Measurements from ENCODE around the gene NKG7. TPM values are rescaled to one million over a fixed set of nuclear protein-coding genes. Genes with fewer than 3 reads are reported as not detected.
A peak's percentile ranks its signal among the peaks of the same experiment; 100 is the strongest.
"Not testable (repeated sequence)": the region's sequence is repeated elsewhere in the genome, so short reads cannot be mapped to it uniquely, and the experiment has no call there.

NKG7 gene, protein sequence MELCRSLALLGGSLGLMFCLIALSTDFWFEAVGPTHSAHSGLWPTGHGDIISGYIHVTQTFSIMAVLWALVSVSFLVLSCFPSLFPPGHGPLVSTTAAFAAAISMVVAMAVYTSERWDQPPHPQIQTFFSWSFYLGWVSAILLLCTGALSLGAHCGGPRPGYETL
- total RNA-seq: not detected in 2 replicates
- 0.25 and 0.57 TPM in 2 replicates for polyA plus RNA-seq

DNA sequence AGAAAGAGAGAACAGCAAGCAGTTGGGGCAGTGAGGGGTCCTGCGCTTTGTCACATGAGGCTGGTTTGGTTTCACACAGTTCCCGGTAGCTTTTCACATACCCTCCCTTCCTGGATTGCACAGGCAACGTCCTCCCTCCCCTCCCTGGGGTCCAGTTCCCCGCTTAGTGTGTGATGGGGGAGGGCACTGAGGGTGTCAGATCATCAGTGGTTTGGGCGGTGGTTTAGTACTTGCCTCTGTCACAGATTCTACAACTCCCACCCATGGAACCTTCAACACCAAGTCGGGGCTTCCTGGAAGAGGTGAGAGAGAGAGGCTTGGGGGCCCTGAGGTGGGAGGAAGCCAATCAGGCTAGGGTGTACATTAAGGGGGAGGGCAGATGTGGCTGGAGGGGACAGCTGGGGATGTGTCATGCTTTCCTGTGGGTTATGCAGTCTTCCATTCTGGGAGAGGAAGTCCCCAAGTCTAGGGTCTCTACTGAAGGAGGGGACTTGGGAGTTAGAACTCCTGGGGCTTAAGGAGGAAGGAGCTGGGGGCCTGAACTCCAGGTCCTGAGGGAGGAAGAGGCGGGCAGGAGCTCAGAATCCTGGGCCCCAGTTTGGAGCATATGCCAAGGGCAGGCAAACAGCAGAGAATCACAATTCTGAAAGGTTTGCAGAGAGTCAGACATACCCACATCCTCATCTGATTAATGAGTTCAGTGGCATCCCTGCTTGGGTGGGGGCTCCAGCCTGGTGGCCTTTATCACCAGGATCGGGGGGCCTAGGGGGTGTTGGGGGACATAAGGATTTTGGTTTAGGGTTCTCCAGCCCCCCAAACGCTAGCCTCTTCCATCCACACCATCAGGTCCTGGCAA, at the start of gene NKG7:
Gene NKG7 (minus strand): TSS at position 6 of the 856 bp plus-strand sequence. CDS start 119 bp downstream, outside the sequence.
- Histone ChIP-seq H3K9me3 (ENCODE audit: low read depth) (no peaks in the 10 kb centered on the region), H3K27ac (no peak within 1 kb of the TSS), H3K27me3 (no peaks in the 10 kb centered on the region), H3K4me1 (ENCODE audit: low read depth) (peaks cover 4% of the 10 kb centered on the region), H3K36me3 (no peaks in the 10 kb centered on the region), H3K4me3 (no peak within 1 kb of the TSS)
- TF ChIP-seq, protein P1, sequence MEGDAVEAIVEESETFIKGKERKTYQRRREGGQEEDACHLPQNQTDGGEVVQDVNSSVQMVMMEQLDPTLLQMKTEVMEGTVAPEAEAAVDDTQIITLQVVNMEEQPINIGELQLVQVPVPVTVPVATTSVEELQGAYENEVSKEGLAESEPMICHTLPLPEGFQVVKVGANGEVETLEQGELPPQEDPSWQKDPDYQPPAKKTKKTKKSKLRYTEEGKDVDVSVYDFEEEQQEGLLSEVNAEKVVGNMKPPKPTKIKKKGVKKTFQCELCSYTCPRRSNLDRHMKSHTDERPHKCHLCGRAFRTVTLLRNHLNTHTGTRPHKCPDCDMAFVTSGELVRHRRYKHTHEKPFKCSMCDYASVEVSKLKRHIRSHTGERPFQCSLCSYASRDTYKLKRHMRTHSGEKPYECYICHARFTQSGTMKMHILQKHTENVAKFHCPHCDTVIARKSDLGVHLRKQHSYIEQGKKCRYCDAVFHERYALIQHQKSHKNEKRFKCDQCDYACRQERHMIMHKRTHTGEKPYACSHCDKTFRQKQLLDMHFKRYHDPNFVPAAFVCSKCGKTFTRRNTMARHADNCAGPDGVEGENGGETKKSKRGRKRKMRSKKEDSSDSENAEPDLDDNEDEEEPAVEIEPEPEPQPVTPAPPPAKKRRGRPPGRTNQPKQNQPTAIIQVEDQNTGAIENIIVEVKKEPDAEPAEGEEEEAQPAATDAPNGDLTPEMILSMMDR (IDR thresholded peaks at IDR 0.05; ENCODE audit: low read depth, low read length): no peak
- DNase-seq (ENCODE audit: low read depth in 1 of 2, low spot score in 1 of 2): no peak

DNA sequence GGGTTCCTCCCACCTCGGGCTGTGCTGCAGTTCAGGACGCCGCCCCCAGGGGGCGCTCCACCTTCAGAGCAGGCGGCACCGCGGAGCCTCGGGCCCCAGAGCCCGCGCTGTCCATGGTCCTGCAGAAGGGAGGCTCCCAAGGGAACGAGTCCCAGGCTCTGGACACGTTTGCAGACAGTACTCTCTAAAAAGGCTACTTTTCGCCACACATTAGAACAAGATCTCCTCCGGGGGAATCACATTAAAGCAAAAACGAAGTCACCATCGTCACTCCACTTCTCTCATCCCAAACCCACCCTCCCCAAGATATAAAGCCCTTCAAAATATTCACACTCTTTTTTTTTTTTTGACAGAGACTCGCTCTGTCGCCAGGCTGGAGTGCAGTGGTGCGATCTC, 49.6 kb upstream of the NKG7 start:
- Histone ChIP-seq H3K36me3 (no peaks in the 10 kb centered on the region), H3K4me3 (no peak overlapping the region), H3K9me3 (ENCODE audit: low read depth) (no peaks in the 10 kb centered on the region), H3K27ac (no peak overlapping the region), H3K27me3 (peaks cover 11% of the 10 kb centered on the region), H3K4me1 (ENCODE audit: low read depth) (no peaks in the 10 kb centered on the region)
- DNase-seq (ENCODE audit: low read depth in 1 of 2, low spot score in 1 of 2): peak; percentile 78 to 94
- TF ChIP-seq, protein P1 (IDR thresholded peaks at IDR 0.05; ENCODE audit: low read depth, low read length): peak; percentile 100

DNA sequence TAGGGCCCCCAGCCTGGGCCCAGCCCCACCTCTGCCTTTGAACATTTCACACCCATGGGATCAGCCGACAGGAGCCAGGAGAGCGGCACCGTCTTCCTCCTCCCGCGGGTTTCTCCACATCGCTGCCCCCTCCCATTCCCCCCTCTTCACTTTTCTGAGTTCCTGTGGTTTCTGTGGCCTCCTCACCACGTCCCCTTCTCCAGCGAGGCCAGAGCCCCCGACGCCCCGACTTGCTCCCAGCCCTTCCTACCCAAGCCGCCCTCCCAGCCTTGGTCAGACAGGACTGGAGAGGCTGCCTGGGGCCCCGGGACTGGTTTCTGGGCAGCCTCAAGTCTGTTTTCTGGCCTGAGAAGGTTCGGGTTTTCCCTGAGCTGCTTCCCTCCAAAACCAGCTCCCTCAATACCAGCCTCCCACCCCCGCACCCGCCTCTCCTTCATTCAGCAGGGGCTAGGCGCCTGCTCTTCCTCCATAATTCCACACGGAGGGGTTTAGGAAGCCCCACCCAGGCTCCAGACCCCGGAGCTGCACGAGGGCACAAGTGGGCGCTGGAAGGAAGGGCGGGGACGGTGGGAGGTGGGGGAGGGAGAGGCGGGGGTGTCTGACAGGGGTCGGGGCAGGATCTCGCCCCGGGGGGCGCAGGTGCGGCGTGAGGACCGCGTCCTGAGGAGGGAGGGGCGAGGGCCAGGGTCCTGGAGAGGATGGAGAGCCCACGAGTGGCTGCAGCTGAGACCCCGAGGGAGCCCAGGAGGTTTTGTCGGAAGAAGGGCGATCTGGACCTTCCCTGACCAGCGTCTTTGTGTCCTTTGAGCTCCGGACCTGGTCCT, 49.0 kb upstream of the NKG7 start:
- no peaks in the 10 kb centered on the region for H3K4me1 ChIP-seq (ENCODE audit: low read depth)
- no peaks in the 10 kb centered on the region for H3K9me3 ChIP-seq (ENCODE audit: low read depth)
- TF ChIP-seq, protein P1 (IDR thresholded peaks at IDR 0.05; ENCODE audit: low read depth, low read length): no peak
- no peak overlapping the region for H3K4me3 ChIP-seq
- DNase-seq (ENCODE audit: low read depth in 1 of 2, low spot score in 1 of 2): no peak
- H3K27me3 ChIP-seq: peaks cover 11% of the 10 kb centered on the region
- H3K27ac ChIP-seq: no peak overlapping the region
- H3K36me3 ChIP-seq: no peaks in the 10 kb centered on the region

DNA sequence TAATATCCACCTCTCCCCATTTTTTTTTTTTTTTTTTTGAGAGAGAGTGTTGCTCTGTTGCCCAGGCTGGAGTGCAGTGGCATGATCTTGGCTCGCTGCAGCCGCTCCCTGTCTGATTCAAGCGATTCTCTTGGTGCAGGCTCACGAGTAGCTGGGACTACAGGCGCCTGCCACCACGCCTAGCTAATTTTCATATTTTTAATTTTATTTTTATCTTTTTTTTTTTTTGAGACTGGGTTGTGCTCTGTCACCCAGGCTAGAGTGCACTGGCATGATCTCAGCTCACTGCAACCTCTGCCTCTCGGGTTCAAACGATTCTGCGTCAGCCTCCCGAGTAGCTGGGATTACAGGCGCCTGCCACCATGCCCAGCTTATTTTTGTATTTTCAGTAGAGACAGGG, 48.1 kb upstream of the NKG7 start:
- H3K27ac ChIP-seq; H3K9me3 ChIP-seq (ENCODE audit: low read depth); H3K36me3 ChIP-seq; DNase-seq (ENCODE audit: low read depth in 1 of 2, low spot score in 1 of 2); H3K4me3 ChIP-seq; H3K4me1 ChIP-seq (ENCODE audit: low read depth): not testable (repeated sequence)
- H3K27me3 ChIP-seq: peaks cover 11% of the 10 kb centered on the region

DNA sequence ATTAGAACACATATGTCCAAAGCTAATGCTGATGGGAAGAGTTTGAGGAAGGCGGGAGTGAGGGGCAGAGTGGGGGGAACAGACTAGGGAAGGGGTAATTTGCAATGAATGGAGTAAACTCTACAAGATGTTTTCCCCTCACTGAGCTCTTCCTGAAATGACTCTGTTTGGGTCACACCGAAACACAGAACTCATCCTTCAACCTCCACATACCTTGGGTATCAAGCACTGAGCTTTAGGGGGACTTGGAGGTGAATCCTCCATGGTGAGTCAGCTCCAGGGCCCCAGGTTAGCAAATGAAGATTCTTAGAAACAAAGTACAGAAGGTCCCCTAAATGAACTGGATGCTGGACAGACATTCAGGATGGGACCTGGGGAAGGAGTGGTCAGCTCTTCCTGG, 46.3 kb upstream of the NKG7 start:
- TF ChIP-seq, protein P1 (IDR thresholded peaks at IDR 0.05; ENCODE audit: low read depth, low read length): no peak
- Histone ChIP-seq H3K36me3 (no peaks in the 10 kb centered on the region), H3K27ac (no peak overlapping the region), H3K27me3 (peaks cover 11% of the 10 kb centered on the region), H3K4me3 (no peak overlapping the region), H3K9me3 (ENCODE audit: low read depth) (no peaks in the 10 kb centered on the region), H3K4me1 (ENCODE audit: low read depth) (no peaks in the 10 kb centered on the region)
- DNase-seq (ENCODE audit: low read depth in 1 of 2, low spot score in 1 of 2): no peak
